ENCODE measurements around the gene INIP. TPM values are rescaled to one million over a fixed set of nuclear protein-coding genes. Genes with fewer than 3 reads are reported as not detected.

Gene INIP
- total RNA-seq, 1 experiment from 2014 or later, result 24.5 TPM

GRCh38 chr9:112705768-112706427 lies 12.0 kb downstream of the INIP start:
- H2BK5ac ChIP-seq (ENCODE audit: insufficient read length, low read length), result no peak overlapping the region

More at GRCh38 chr9:112705768-112706427, 12.0 kb downstream of the INIP start:
- Histone ChIP-seq H3T11ph (ENCODE audit: low read length) (no peak overlapping the region), H3K27ac (ENCODE audit: insufficient read length, low read depth, low read length) (no peak overlapping the region), H3K18ac (ENCODE audit: insufficient read length, low read depth, low read length) (no peak overlapping the region), H3K23ac (ENCODE audit: insufficient read length, low read depth, low read length) (no peak overlapping the region), H2BK12ac (ENCODE audit: insufficient read length, low read depth, low read length) (no peak overlapping the region), H3K79me1 (ENCODE audit: insufficient read depth, low read depth, low read length, poor library complexity, severe bottlenecking) (no peaks in the 10 kb centered on the region), H3K4me2 (ENCODE audit: insufficient read depth, insufficient read length, low read length) (no peak overlapping the region), H3K4ac (ENCODE audit: low read depth, low read length) (no peak overlapping the region), H3K56ac (ENCODE audit: insufficient read length, low read depth, low read length) (no peak overlapping the region), H4K91ac (ENCODE audit: insufficient read length, low read depth, low read length) (no peak overlapping the region), H2AK5ac (ENCODE audit: insufficient read length, low read length) (no peak overlapping the region), H4K8ac (replicated peaks; ENCODE audit: insufficient read length, low read depth, low read length) (no peak overlapping the region), H3K9me3 (ENCODE audit: control insufficient read depth, low read depth, low read length) (no peaks in the 10 kb centered on the region), H3K4me1 (ENCODE audit: insufficient read depth, low read length) (no peaks in the 10 kb centered on the region), H3K9ac (ENCODE audit: extremely low read depth, insufficient read length, low read length) (no peak overlapping the region), H3K23me2 (ENCODE audit: insufficient read length, low read depth, low read length, poor library complexity, severe bottlenecking) (no peaks in the 10 kb centered on the region), H3K14ac (ENCODE audit: insufficient read depth, low read length) (no peak overlapping the region), H2BK20ac (ENCODE audit: low read depth, low read length, poor library complexity, severe bottlenecking) (no peak overlapping the region), H2AFZ (ENCODE audit: low read length) (no peak overlapping the region), H4K20me1 (ENCODE audit: control insufficient read depth, insufficient read depth, insufficient read length) (no peaks in the 10 kb centered on the region), H2BK15ac (ENCODE audit: low read depth, low read length) (no peak overlapping the region), H3K27me3 (ENCODE audit: insufficient read depth, low read length) (no peaks in the 10 kb centered on the region), H4K5ac (ENCODE audit: insufficient read length, low read depth, low read length) (no peak overlapping the region), H3K79me2 (ENCODE audit: insufficient read depth, low read length) (no peaks in the 10 kb centered on the region; the same call in 1 of the 2 replicates), H2BK120ac (ENCODE audit: low read depth, low read length, poor library complexity, severe bottlenecking) (no peak overlapping the region)
- Mint-ChIP-seq H3K9me3 (no peaks in the 10 kb centered on the region), H3K27ac (peak overlapping the region in 1 of 3 experiments; percentile 4; a peak in 1 of 7 replicates), H3K36me3 (ENCODE audit: insufficient read depth in 1 of 3, low read depth in 3 of 3) (peaks cover 0 to 16% (median 0%) of the 10 kb centered on the region in 3 experiments; a peak in 2 of 7 replicates), H3K4me1 (peaks cover 5% of the 10 kb centered on the region in 2 experiments; a peak in 2 of 4 replicates), H3K4me3 (no peak overlapping the region), H3K27me3 (ENCODE audit: low read depth) (no peaks in the 10 kb centered on the region)
- TF ChIP-seq CTCF (conservative IDR thresholded peaks at IDR 0.05), result peak; percentile 73
- DNase-seq, result peak; percentile 45
- WGBS (ENCODE audit: extremely low coverage, insufficient read length, low lambda C conversion rate), result no CpG with 5 or more reads among the region's 6 CpGs

Data from H9 (cell line).